ENCODE measurements around the gene GPR176. TPM values are rescaled to one million over a fixed set of nuclear protein-coding genes. Genes with fewer than 3 reads are reported as not detected.

Gene GPR176
- total RNA-seq, 1 experiment from 2014 or later = 9.8 TPM

GRCh38 chr15:39968273-39969001 is 48.4 kb upstream of the GPR176 start:
- POLR2A ChIA-PET = no interaction called here
- Histone ChIP-seq H3K9me3 (no peaks in the 10 kb centered on the region), H3K4me1 (no peaks in the 10 kb centered on the region), H3K27me3 (replicated peaks; ENCODE audit: control insufficient read depth, insufficient read depth, low read length) (no peaks in the 10 kb centered on the region), H3K36me3 (ENCODE audit: control insufficient read depth, insufficient read depth, low read length) (peaks cover 2% of the 10 kb centered on the region; the same call in 1 of the 2 replicates), H3K4me3 (ENCODE audit: low read depth, low read length) (no peak overlapping the region)
- Mint-ChIP-seq H3K9me3 (ENCODE audit: unreplicated experiment) (no peaks in the 10 kb centered on the region), H3K27me3 (ENCODE audit: insufficient read depth, unreplicated experiment) (no peaks in the 10 kb centered on the region), H3K4me3 (ENCODE audit: unreplicated experiment) (no peak overlapping the region), H3K36me3 (ENCODE audit: insufficient read depth, unreplicated experiment) (peaks cover 37% of the 10 kb centered on the region), H3K4me1 (ENCODE audit: low read depth, unreplicated experiment) (no peaks in the 10 kb centered on the region), H3K27ac (ENCODE audit: unreplicated experiment) (no peak overlapping the region)
- no peak for DNase-seq
- CTCF ChIA-PET = no interaction called here
- BruUV-seq (replicated peaks) = no TSS peak
- TF ChIP-seq CTCF (IDR thresholded peaks at IDR 0.05; ENCODE audit: insufficient read depth in 1 of 2, low read depth in 1 of 2, low read length in 1 of 2, severe bottlenecking in 1 of 2, unreplicated experiment in 1 of 2) = no peak
- intact Hi-C loops (cut with micrococcal nuclease; ENCODE audit: unreplicated experiment) = no loop called here

GRCh38 chr15:39966521-39966920 is 46.5 kb upstream of the GPR176 start:
- no peaks in the 10 kb centered on the region for H3K9me3 ChIP-seq
- peaks cover 2% of the 10 kb centered on the region; the same call in 1 of the 2 replicates for H3K36me3 ChIP-seq (ENCODE audit: control insufficient read depth, insufficient read depth, low read length)
- Mint-ChIP-seq H3K27me3 (ENCODE audit: insufficient read depth, unreplicated experiment) (no peaks in the 10 kb centered on the region), H3K4me3 (ENCODE audit: unreplicated experiment) (no peak overlapping the region), H3K27ac (ENCODE audit: unreplicated experiment) (no peak overlapping the region), H3K36me3 (ENCODE audit: insufficient read depth, unreplicated experiment) (peaks cover 37% of the 10 kb centered on the region), H3K4me1 (ENCODE audit: low read depth, unreplicated experiment) (no peaks in the 10 kb centered on the region), H3K9me3 (ENCODE audit: unreplicated experiment) (no peaks in the 10 kb centered on the region)
- no peak overlapping the region for H3K4me3 ChIP-seq (ENCODE audit: low read depth, low read length)
- ChIA-PET CTCF (no interaction called here), POLR2A (no interaction called here)
- H3K27me3 ChIP-seq (replicated peaks; ENCODE audit: control insufficient read depth, insufficient read depth, low read length) = no peaks in the 10 kb centered on the region
- intact Hi-C loops (cut with micrococcal nuclease; ENCODE audit: unreplicated experiment) = no loop called here
- no peaks in the 10 kb centered on the region for H3K4me1 ChIP-seq
- no peak for TF ChIP-seq CTCF (IDR thresholded peaks at IDR 0.05; ENCODE audit: insufficient read depth in 1 of 2, low read depth in 1 of 2, low read length in 1 of 2, severe bottlenecking in 1 of 2, unreplicated experiment in 1 of 2)
- BruUV-seq (replicated peaks) = no TSS peak
- DNase-seq = no peak

- intact Hi-C loops (cut with micrococcal nuclease; ENCODE audit: unreplicated experiment) = no loop called here
Observed at GRCh38 chr15:39963786-39964185, 43.7 kb upstream of the GPR176 start.

More at GRCh38 chr15:39963786-39964185, 43.7 kb upstream of the GPR176 start:
- Mint-ChIP-seq H3K27ac (ENCODE audit: unreplicated experiment) (no peak overlapping the region), H3K4me3 (ENCODE audit: unreplicated experiment) (no peak overlapping the region), H3K4me1 (ENCODE audit: low read depth, unreplicated experiment) (no peaks in the 10 kb centered on the region), H3K9me3 (ENCODE audit: unreplicated experiment) (no peaks in the 10 kb centered on the region), H3K36me3 (ENCODE audit: insufficient read depth, unreplicated experiment) (peaks cover 24% of the 10 kb centered on the region), H3K27me3 (ENCODE audit: insufficient read depth, unreplicated experiment) (no peaks in the 10 kb centered on the region)
- no peak for DNase-seq
- Histone ChIP-seq H3K27me3 (replicated peaks; ENCODE audit: control insufficient read depth, insufficient read depth, low read length) (no peaks in the 10 kb centered on the region), H3K36me3 (ENCODE audit: control insufficient read depth, insufficient read depth, low read length) (peaks cover 2% of the 10 kb centered on the region; the same call in 1 of the 2 replicates), H3K4me1 (no peaks in the 10 kb centered on the region), H3K9me3 (no peaks in the 10 kb centered on the region), H3K4me3 (ENCODE audit: low read depth, low read length) (no peak overlapping the region)
- no TSS peak for BruUV-seq (replicated peaks)
- POLR2A ChIA-PET = no interaction called here
- CTCF ChIA-PET = no interaction called here
- no peak for TF ChIP-seq CTCF (IDR thresholded peaks at IDR 0.05; ENCODE audit: insufficient read depth in 1 of 2, low read depth in 1 of 2, low read length in 1 of 2, severe bottlenecking in 1 of 2, unreplicated experiment in 1 of 2)
